H9 (cell line): ENCODE data around the gene DCC. TPM values are rescaled to one million over a fixed set of nuclear protein-coding genes. Genes with fewer than 3 reads are reported as not detected.

Experiments
- DNase-seq: peaks from one replicate; pipeline ENCODE4 v3.0.0-alpha.2; 2017
- H2AFZ ChIP-seq: one replicate; pipeline ENCODE4 v1.6.1; 2013; ENCODE audit warnings: mild to moderate bottlenecking, low read length, control low read depth, moderate library complexity
- H2AK5ac ChIP-seq: 2 replicates; pipeline ENCODE4 v1.6.1; 2013; ENCODE audit warnings: low read length, control low read depth, mixed read lengths; ENCODE audit not compliant: insufficient read length
- H2BK120ac ChIP-seq: one replicate; pipeline ENCODE4 v1.6.1; 2013; ENCODE audit warnings: low read depth, mild to moderate bottlenecking, low read length, control low read depth, inconsistent platforms; ENCODE audit not compliant: poor library complexity, severe bottlenecking
- H2BK12ac ChIP-seq: 2 replicates; pipeline ENCODE4 v1.6.1; 2013; ENCODE audit warnings: low read length, control low read depth, mixed read lengths, low read depth; ENCODE audit not compliant: insufficient read length
- H2BK15ac ChIP-seq: 2 replicates; pipeline ENCODE4 v1.6.1; 2013; ENCODE audit warnings: low read depth, low read length, control low read depth
- H2BK20ac ChIP-seq: one replicate; pipeline ENCODE4 v1.6.1; 2013; ENCODE audit warnings: low read depth, mild to moderate bottlenecking, low read length, control low read depth, inconsistent platforms; ENCODE audit not compliant: poor library complexity, severe bottlenecking
- H2BK5ac ChIP-seq: 2 replicates; pipeline ENCODE4 v1.6.1; 2013; ENCODE audit warnings: low read length, control low read depth, mixed read lengths; ENCODE audit not compliant: insufficient read length
- H3K14ac ChIP-seq: 2 replicates; pipeline ENCODE4 v1.6.1; 2013; ENCODE audit warnings: low read length, control low read depth; ENCODE audit not compliant: insufficient read depth
- H3K18ac ChIP-seq: 2 replicates; pipeline ENCODE4 v1.6.1; 2013; ENCODE audit warnings: low read depth, mild to moderate bottlenecking, mixed read lengths, low read length, control low read depth; ENCODE audit not compliant: insufficient read length
- H3K23ac ChIP-seq: 2 replicates; pipeline ENCODE4 v1.6.1; 2013; ENCODE audit warnings: low read length, control low read depth, mixed read lengths, low read depth; ENCODE audit not compliant: insufficient read length
- H3K23me2 ChIP-seq: 2 replicates; pipeline ENCODE4 v1.6.1; 2013; ENCODE audit warnings: low read depth, mild to moderate bottlenecking, mixed read lengths, low read length, control low read depth; ENCODE audit not compliant: insufficient read length, poor library complexity, severe bottlenecking
- H3K27ac ChIP-seq: 2 replicates; pipeline ENCODE4 v1.5.1; 2013; ENCODE audit warnings: low read length, control low read depth, mixed read lengths, low read depth; ENCODE audit not compliant: insufficient read length
- H3K27me3 ChIP-seq: 2 replicates; pipeline ENCODE4 v1.6.1; 2013; ENCODE audit warnings: low read length, control low read depth, inconsistent platforms; ENCODE audit not compliant: insufficient read depth
- H3K4ac ChIP-seq: 2 replicates; pipeline ENCODE4 v1.6.1; 2013; ENCODE audit warnings: low read depth, mild to moderate bottlenecking, control low read depth, inconsistent platforms, low read length, moderate library complexity
- H3K4me1 ChIP-seq: 2 replicates; pipeline ENCODE4 v1.6.1; 2013; ENCODE audit warnings: low read length, control low read depth, inconsistent platforms; ENCODE audit not compliant: insufficient read depth
- H3K4me2 ChIP-seq: 2 replicates; pipeline ENCODE4 v1.6.1; 2013; ENCODE audit warnings: low read length, control low read depth, mixed read lengths; ENCODE audit not compliant: insufficient read length, insufficient read depth
- H3K56ac ChIP-seq: 2 replicates; pipeline ENCODE4 v1.6.1; 2013; ENCODE audit warnings: low read depth, mild to moderate bottlenecking, mixed read lengths, low read length, control low read depth; ENCODE audit not compliant: insufficient read length
- H3K79me1 ChIP-seq: 2 replicates; pipeline ENCODE4 v1.6.1; 2013; ENCODE audit warnings: low read depth, mild to moderate bottlenecking, moderate library complexity, low read length, control low read depth, inconsistent platforms; ENCODE audit not compliant: insufficient read depth, poor library complexity, severe bottlenecking
- H3K79me2 ChIP-seq: 2 replicates; pipeline ENCODE4 v1.6.1; 2013; ENCODE audit warnings: low read length, control low read depth, inconsistent platforms; ENCODE audit not compliant: insufficient read depth
- H3K9ac ChIP-seq: 2 replicates; pipeline ENCODE4 v1.6.1; 2013; ENCODE audit warnings: low read length, control low read depth, mixed read lengths; ENCODE audit not compliant: insufficient read length; ENCODE audit errors: extremely low read depth
- H3K9me3 ChIP-seq: one replicate; pipeline ENCODE4 v1.6.1; 2013; ENCODE audit warnings: low read depth, low read length, inconsistent platforms; ENCODE audit not compliant: control insufficient read depth
- H3T11ph ChIP-seq: one replicate; pipeline ENCODE4 v1.6.1; 2013; ENCODE audit warnings: mild to moderate bottlenecking, low read length, control low read depth, inconsistent platforms
- H4K20me1 ChIP-seq: one replicate; pipeline ENCODE4 v1.6.1; 2013; ENCODE audit not compliant: control insufficient read depth, insufficient read length, insufficient read depth
- H4K5ac ChIP-seq: 2 replicates; pipeline ENCODE4 v1.6.1; 2013; ENCODE audit warnings: low read depth, mild to moderate bottlenecking, mixed read lengths, low read length, control low read depth; ENCODE audit not compliant: insufficient read length
- H4K8ac ChIP-seq: replicated peaks from 2 replicates; pipeline ENCODE4 v1.6.1; 2013; ENCODE audit warnings: low read length, control low read depth, mixed read lengths, low read depth; ENCODE audit not compliant: insufficient read length
- H4K91ac ChIP-seq: 2 replicates; pipeline ENCODE4 v1.6.1; 2013; ENCODE audit warnings: low read depth, mild to moderate bottlenecking, moderate library complexity, mixed read lengths, low read length, control low read depth; ENCODE audit not compliant: insufficient read length
- H3K27ac Mint-ChIP-seq, 3 experiments: 2 replicates in 2 of 3; 3 replicates in 1 of 3; pipeline ENCODE4 v1.8.0; 2020 to 2021; ENCODE audit warnings: mixed read lengths in 3 of 3, mild to moderate bottlenecking in 1 of 3, moderate library complexity in 1 of 3
- H3K27me3 Mint-ChIP-seq: 2 replicates; pipeline ENCODE4 v1.8.0; 2021; ENCODE audit warnings: low read depth, mild to moderate bottlenecking, moderate library complexity, mixed read lengths
- H3K36me3 Mint-ChIP-seq, 3 experiments: 2 replicates in 2 of 3; 3 replicates in 1 of 3; pipeline ENCODE4 v1.8.0; 2020 to 2021; ENCODE audit warnings: low read depth in 3 of 3, mixed read lengths in 3 of 3; ENCODE audit not compliant: insufficient read depth in 1 of 3
- H3K4me1 Mint-ChIP-seq, 2 experiments: 2 replicates each; pipeline ENCODE4 v1.8.0; 2020; ENCODE audit warnings: mixed read lengths in 2 of 2
- H3K4me3 Mint-ChIP-seq, 2 experiments: 2 replicates in 1 of 2; 3 replicates in 1 of 2; pipeline ENCODE4 v1.8.0; 2020 to 2021; ENCODE audit warnings: mild to moderate bottlenecking in 2 of 2, mixed read lengths in 2 of 2, moderate library complexity in 1 of 2
- H3K9me3 Mint-ChIP-seq, 2 experiments: 2 replicates in 1 of 2; 3 replicates in 1 of 2; pipeline ENCODE4 v1.8.0; 2020; ENCODE audit warnings: mild to moderate bottlenecking in 2 of 2, mixed read lengths in 2 of 2, moderate library complexity in 1 of 2
- total RNA-seq: library from RNA; stranded (reverse); gene quantifications from 2 replicates; pipeline ENCODE4 v1.2.1, GENCODE V29; 2021
- TF ChIP-seq, protein P1 (sequence below): fragments of 200-600 bp; sonication (generic); conservative IDR thresholded peaks from 3 replicates; pipeline ENCODE4 v1.8.0; 2021; ENCODE audit warnings: antibody characterized with exemption, mild to moderate bottlenecking

Gene DCC
- total RNA-seq, 1 experiment from 2014 or later = 0.35 TPM

DNA sequence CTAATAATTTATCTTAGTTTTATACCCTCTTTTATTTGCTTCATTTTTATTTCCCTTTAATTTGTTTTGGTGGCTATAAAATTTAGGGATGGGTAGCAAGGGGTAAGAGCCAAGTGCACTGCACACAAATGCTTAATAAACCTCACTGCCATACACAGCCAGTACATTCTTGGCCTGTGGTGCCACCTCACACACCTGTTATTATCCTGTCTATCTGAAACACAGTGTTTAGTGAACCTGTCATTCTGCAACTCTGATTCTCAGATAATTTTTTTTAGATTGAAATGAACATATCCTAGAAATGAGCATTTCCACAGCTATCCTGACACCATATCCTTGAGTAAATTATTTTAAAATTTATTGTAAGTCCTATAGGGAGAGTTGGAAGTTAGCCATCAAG lies 807.5 kb downstream of the DCC start:
- Histone ChIP-seq H3K9ac (no peak overlapping the region), H3K79me2 (no peaks in the 10 kb centered on the region), H4K5ac (no peak overlapping the region), H3K4me1 (no peaks in the 10 kb centered on the region), H3K23ac (no peak overlapping the region), H2BK5ac (no peak overlapping the region), H2BK20ac (no peak overlapping the region), H2AFZ (no peak overlapping the region), H3K27me3 (no peaks in the 10 kb centered on the region), H3K27ac (no peak overlapping the region), H3T11ph (no peak overlapping the region), H3K56ac (no peak overlapping the region), H3K18ac (no peak overlapping the region), H3K4me2 (no peak overlapping the region), H3K9me3 (no peaks in the 10 kb centered on the region), H3K79me1 (no peaks in the 10 kb centered on the region), H2AK5ac (no peak overlapping the region), H4K20me1 (no peaks in the 10 kb centered on the region), H2BK12ac (no peak overlapping the region), H2BK120ac (no peak overlapping the region), H3K23me2 (no peaks in the 10 kb centered on the region), H3K4ac (no peak overlapping the region), H3K14ac (no peak overlapping the region), H2BK15ac (no peak overlapping the region), H4K8ac (no peak overlapping the region), H4K91ac (no peak overlapping the region)
- Mint-ChIP-seq H3K4me3 (no peak overlapping the region), H3K36me3 (no peaks in the 10 kb centered on the region; a peak in 1 of 7 replicates), H3K4me1 (0 out of 4 replicates have a peak, but pooled peaks cover under 1% of the 10 kb centered on the region in 2 experiments), H3K9me3 (peaks cover 0 to 2% of the 10 kb centered on the region in 2 experiments; a peak in 2 of 5 replicates), H3K27me3 (no peaks in the 10 kb centered on the region), H3K27ac (no peak overlapping the region)
- no peak for DNase-seq
- TF ChIP-seq, protein P1, sequence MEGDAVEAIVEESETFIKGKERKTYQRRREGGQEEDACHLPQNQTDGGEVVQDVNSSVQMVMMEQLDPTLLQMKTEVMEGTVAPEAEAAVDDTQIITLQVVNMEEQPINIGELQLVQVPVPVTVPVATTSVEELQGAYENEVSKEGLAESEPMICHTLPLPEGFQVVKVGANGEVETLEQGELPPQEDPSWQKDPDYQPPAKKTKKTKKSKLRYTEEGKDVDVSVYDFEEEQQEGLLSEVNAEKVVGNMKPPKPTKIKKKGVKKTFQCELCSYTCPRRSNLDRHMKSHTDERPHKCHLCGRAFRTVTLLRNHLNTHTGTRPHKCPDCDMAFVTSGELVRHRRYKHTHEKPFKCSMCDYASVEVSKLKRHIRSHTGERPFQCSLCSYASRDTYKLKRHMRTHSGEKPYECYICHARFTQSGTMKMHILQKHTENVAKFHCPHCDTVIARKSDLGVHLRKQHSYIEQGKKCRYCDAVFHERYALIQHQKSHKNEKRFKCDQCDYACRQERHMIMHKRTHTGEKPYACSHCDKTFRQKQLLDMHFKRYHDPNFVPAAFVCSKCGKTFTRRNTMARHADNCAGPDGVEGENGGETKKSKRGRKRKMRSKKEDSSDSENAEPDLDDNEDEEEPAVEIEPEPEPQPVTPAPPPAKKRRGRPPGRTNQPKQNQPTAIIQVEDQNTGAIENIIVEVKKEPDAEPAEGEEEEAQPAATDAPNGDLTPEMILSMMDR = no peak
